ENCODE measurements around the gene CHRM1. TPM values are rescaled to one million over a fixed set of nuclear protein-coding genes. Genes with fewer than 3 reads are reported as not detected.

Gene CHRM1
- total RNA-seq, 1 experiment from 2014 or later, result 0.10 TPM

- Histone ChIP-seq H3K4me1 (ENCODE audit: control insufficient read depth in 1 of 2, insufficient read depth in 2 of 2, low read length in 2 of 2) (peaks cover 7 to 17% of the 10 kb centered on the region in 2 experiments), H4K20me1 (ENCODE audit: insufficient read depth) (no peaks in the 10 kb centered on the region), H3K9me3 (ENCODE audit: control insufficient read depth in 1 of 2, insufficient read depth in 1 of 2, low read depth in 1 of 2, low read length in 2 of 2) (no peaks in the 10 kb centered on the region), H3K9me2 (ENCODE audit: insufficient read depth) (no peaks in the 10 kb centered on the region), H3K4me2 (ENCODE audit: low read length) (no peak overlapping the region), H3K4me3 (replicated peaks in 1 of 2; ENCODE audit: low read depth in 1 of 2, low read length in 2 of 2) (no peak overlapping the region), H3K79me2 (ENCODE audit: insufficient read depth, low read length) (no peaks in the 10 kb centered on the region), H3K9ac (ENCODE audit: low read length) (no peak overlapping the region), H3K36me3 (ENCODE audit: control insufficient read depth in 1 of 2, insufficient read depth in 2 of 2, low read length in 2 of 2) (no peaks in the 10 kb centered on the region), H2AFZ (ENCODE audit: low read depth, low read length, poor library complexity, severe bottlenecking) (no peak overlapping the region), H3K27me3 (ENCODE audit: insufficient read depth, low read length) (no peaks in the 10 kb centered on the region; the same call in 1 of the 2 replicates), H3K27ac (ENCODE audit: low read depth, low read length) (no peak overlapping the region)
- intact Hi-C loops (cut with micrococcal nuclease), result no loop called here
- DNase-seq (ENCODE audit: low read depth, low spot score) (no peak), ATAC-seq (no peak)
- ChIA-PET POLR2A (interaction anchor here (0.9 kb wide), 1 partner anchor 11 kb away, joined by 3 read pairs; no protein-coding TSS in a partner anchor), RAD21 (ENCODE audit: low non-redundant PET in 1 of 2, low total read pairs in 2 of 2, uncharacterized antibody in 2 of 2, unreplicated experiment in 2 of 2) (no interaction called here), CTCF (interaction anchor here (1.6 to 2.1 kb wide), 2 partner anchors 14 to 101 kb away, joined by 4 to 7 read pairs; no protein-coding TSS in a partner anchor)
- BruUV-seq (replicated peaks), result no TSS peak
- TF ChIP-seq ZNF274 (IDR thresholded peaks at IDR 0.05; ENCODE audit: low read depth, low read length), result no peak
- no peak for TF ChIP-seq ELF1 (IDR thresholded peaks at IDR 0.05; ENCODE audit: borderline replicate concordance, low read depth)
- TF ChIP-seq EGR1 (IDR thresholded peaks at IDR 0.05; ENCODE audit: low read depth), result no peak
- no peak for TF ChIP-seq FOSL1 (IDR thresholded peaks at IDR 0.05; ENCODE audit: low read depth)
- TF ChIP-seq RAD21 (IDR thresholded peaks at IDR 0.05; ENCODE audit: low read depth), result no peak
- TF ChIP-seq SRF (IDR thresholded peaks at IDR 0.05; ENCODE audit: low read depth), result no peak
- TF ChIP-seq SIN3A (IDR thresholded peaks at IDR 0.05; ENCODE audit: low read depth), result no peak
- no peak for TF ChIP-seq EZH2phosphoT487 (IDR thresholded peaks at IDR 0.05; ENCODE audit: borderline replicate concordance)
Observed at GRCh38 chr11:62919898-62920640, 1.1 kb downstream of the CHRM1 start.

- POLR2A ChIA-PET, result no interaction called here
- no TSS peak for BruUV-seq (replicated peaks)
- no peaks in the 10 kb centered on the region for H4K20me1 ChIP-seq (ENCODE audit: insufficient read depth)
Observed at GRCh38 chr11:62919476-62919875, 1.7 kb downstream of the CHRM1 start.

More at GRCh38 chr11:62919476-62919875, 1.7 kb downstream of the CHRM1 start:
- H3K9me3 ChIP-seq (ENCODE audit: control insufficient read depth in 1 of 2, insufficient read depth in 1 of 2, low read depth in 1 of 2, low read length in 2 of 2), result no peaks in the 10 kb centered on the region
- no peak overlapping the region for H2AFZ ChIP-seq (ENCODE audit: low read depth, low read length, poor library complexity, severe bottlenecking)
- H3K79me2 ChIP-seq (ENCODE audit: insufficient read depth, low read length), result no peaks in the 10 kb centered on the region
- DNase-seq (ENCODE audit: low read depth, low spot score) (no peak), ATAC-seq (no peak)
- no peak overlapping the region for H3K4me2 ChIP-seq (ENCODE audit: low read length)
- no peaks in the 10 kb centered on the region for H3K36me3 ChIP-seq (ENCODE audit: control insufficient read depth in 1 of 2, insufficient read depth in 2 of 2, low read length in 2 of 2)
- H3K4me1 ChIP-seq (ENCODE audit: control insufficient read depth in 1 of 2, insufficient read depth in 2 of 2, low read length in 2 of 2), result peaks cover 7 to 17% of the 10 kb centered on the region in 2 experiments
- H3K9ac ChIP-seq (ENCODE audit: low read length), result no peak overlapping the region
- CTCF ChIA-PET, result interaction anchor here (1.6 kb wide), 1 partner anchor 14 kb away, joined by 4 read pairs; no protein-coding TSS in a partner anchor
- no peaks in the 10 kb centered on the region for H3K9me2 ChIP-seq (ENCODE audit: insufficient read depth)
- intact Hi-C loops (cut with micrococcal nuclease), result no loop called here
- H3K27me3 ChIP-seq (ENCODE audit: insufficient read depth, low read length), result no peaks in the 10 kb centered on the region; the same call in 1 of the 2 replicates
- no peak overlapping the region for H3K27ac ChIP-seq (ENCODE audit: low read depth, low read length)
- RAD21 ChIA-PET (ENCODE audit: low non-redundant PET in 1 of 2, low total read pairs in 2 of 2, uncharacterized antibody in 2 of 2, unreplicated experiment in 2 of 2), result no interaction called here
- TF ChIP-seq CTCF (IDR thresholded peaks at IDR 0.05 in 2 of 3, conservative IDR thresholded peaks at IDR 0.05 in 1 of 3; ENCODE audit: borderline replicate concordance in 1 of 3, insufficient read depth in 1 of 3, low read depth in 2 of 3, low read length in 2 of 3) (no peak), REST (IDR thresholded peaks at IDR 0.05; ENCODE audit: low read depth) (no peak), POLR2AphosphoS5 (IDR thresholded peaks at IDR 0.05; ENCODE audit: low read depth, low read length) (no peak), YY1 (IDR thresholded peaks at IDR 0.05; ENCODE audit: extremely low read depth, insufficient replicate concordance, low read depth, low read length) (no peak)
- H3K4me3 ChIP-seq (replicated peaks in 1 of 2; ENCODE audit: low read depth in 1 of 2, low read length in 2 of 2), result no peak overlapping the region
